Glomerular endothelial cell (primary cell): ENCODE results near the gene TMEM174. TPM values are rescaled to one million over a fixed set of nuclear protein-coding genes. Genes with fewer than 3 reads are reported as not detected.

Source experiments
- DNase-seq: peaks from one replicate; pipeline ENCODE4 v3.0.0-alpha.2; 2011; ENCODE audit warnings: low read depth, low spot score; ENCODE audit errors: extremely low read depth
- total RNA-seq: library from RNA; depleted of rRNA; stranded (reverse); fragments of >200 nt; gene quantifications from 2 replicates; pipeline ENCODE4 v1.2.3, GENCODE V29; 2015

TMEM174 gene, protein sequence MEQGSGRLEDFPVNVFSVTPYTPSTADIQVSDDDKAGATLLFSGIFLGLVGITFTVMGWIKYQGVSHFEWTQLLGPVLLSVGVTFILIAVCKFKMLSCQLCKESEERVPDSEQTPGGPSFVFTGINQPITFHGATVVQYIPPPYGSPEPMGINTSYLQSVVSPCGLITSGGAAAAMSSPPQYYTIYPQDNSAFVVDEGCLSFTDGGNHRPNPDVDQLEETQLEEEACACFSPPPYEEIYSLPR
- total RNA-seq: not detected in 2 replicates

DNA sequence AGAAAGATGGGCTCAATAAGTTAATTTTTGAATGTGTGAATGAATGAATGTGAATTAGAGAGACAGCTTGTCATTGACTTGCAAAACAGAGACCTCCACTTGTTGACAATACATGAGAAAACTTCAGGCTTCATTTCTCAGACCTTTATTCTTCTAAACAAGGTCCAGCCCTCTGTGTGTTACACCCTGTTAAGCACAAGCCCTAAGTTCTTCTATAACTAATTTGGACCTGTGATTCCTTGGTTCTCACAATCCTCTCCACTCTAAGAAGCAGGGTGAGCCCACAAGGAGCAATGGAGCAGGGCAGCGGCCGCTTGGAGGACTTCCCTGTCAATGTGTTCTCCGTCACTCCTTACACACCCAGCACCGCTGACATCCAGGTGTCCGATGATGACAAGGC lies at the start of gene TMEM174:
TMEM174 (plus strand) TSS at position 243 of the 400 bp plus-strand sequence; CDS start at position 294, 51 bp downstream.
- DNase-seq: no peak

- no peak for DNase-seq
Measured at GRCh38 chr5:73125289-73125688, 47.7 kb upstream of the TMEM174 start.

- DNase-seq: no peak
Measured at GRCh38 chr5:73126381-73126780, 46.6 kb upstream of the TMEM174 start.

DNA sequence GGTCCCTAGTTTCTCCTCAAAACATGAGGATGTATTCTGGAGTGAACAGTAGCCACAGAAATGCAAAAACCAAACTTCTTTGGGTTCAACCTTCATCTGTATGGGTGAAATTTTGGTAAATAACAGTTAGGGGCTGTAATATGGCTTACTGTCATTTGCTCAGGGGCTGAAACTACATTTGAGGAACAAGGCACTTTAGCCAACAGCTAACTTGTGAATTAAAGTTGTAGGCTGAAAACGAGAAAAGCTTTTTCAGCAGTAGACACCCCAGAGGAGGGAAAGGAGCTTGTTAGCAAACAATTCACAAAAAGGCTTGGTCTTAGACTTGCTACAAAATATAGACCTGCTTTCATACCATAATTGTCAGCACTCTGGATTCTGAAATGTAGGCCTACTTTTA lies 46.0 kb upstream of the TMEM174 start:
- no peak for DNase-seq

DNA sequence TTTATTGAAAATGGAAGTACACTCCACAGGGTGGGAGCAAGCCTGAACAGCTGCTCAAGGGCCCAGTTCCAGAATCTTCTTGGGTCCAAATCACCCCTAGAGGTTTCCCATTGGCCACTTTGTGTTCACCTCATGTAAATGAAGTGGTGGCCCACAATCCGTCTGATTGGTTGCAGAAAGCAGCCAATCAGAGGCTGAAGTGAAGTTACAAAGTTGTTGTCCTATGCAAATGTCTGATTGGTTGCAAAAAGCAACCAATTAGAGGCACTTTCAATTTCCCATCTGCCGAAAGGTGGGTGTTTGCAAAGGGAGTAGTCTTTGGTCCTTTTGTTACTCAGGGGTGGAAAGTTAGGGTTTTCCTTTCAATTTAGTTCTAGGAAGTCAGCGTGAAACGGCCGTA lies 43.9 kb upstream of the TMEM174 start:
- DNase-seq: no peak

DNA sequence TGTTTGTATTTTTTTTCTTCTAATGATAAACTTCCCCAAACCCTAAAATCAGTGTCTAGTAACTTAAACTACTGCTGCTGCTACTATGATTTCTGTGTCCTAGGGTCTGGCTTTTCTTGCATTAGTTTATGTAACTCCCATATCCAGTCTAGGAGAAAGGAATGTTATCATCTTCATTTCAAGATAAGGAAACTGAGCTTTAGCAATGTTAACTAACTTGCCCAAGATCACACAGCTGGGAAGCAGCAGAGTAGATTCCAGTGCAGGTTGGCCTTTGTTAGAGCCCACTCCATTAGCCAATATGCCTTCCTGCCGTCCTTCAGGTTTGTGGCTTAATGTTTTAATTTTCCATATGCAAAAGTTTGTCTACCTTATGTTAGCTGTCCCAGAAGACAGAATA lies 42.2 kb upstream of the TMEM174 start:
- DNase-seq: no peak

- DNase-seq: no peak
Measured at GRCh38 chr5:73131711-73132425, 41.1 kb upstream of the TMEM174 start.

DNA sequence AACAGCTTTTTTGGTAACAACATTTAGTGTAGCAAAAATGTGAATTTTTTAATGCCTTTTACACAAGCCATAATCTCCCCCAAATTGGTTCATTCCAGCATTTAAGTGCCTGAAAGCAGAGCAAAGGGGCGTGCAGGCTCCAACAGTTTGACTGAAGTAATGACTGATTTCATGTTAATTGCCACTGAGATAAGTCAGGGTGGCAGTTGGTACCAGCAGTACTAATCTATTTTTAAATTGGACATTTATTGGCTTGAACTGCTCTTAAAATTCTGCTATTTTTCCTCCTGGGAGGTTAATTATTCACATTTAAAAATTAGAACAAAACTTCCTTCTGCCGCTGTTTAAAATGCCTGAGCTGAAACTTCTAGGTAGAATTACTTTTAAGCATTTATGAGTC lies 40.2 kb upstream of the TMEM174 start:
- no peak for DNase-seq

GRCh38 chr5:73135021-73135420 lies 38.0 kb upstream of the TMEM174 start:
- DNase-seq: no peak

- DNase-seq: no peak
Measured at GRCh38 chr5:73135429-73136054, 37.5 kb upstream of the TMEM174 start.

DNA sequence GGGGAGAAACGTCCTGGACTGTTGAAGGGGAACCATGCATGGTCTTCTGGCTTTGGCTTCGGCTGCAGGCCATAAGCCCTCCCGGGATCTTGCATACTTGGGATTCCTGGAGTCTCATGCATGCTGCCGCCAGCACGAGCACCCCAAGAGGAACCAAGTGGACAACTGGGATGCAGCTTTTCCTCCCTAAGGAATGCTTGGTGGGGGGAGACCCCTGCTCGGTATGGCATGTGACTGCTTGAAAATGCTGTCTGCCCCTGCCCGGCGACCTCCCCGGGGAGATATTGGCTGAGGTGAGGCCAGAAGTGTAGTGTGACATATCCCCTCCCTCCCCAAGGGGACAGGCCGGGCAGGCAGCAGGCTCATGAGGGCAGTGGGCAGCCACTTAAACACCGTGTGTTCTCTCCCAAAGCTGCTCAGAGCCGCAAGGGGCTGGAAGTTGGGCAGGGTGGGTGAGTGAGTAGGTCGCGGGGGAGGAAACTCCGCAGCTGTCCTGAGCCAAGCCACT lies 36.9 kb upstream of the TMEM174 start:
- DNase-seq: no peak

GRCh38 chr5:73137563-73138530 lies 35.1 kb upstream of the TMEM174 start:
- no peak for DNase-seq

- no peak for DNase-seq
Measured at GRCh38 chr5:73139485-73139884, 33.5 kb upstream of the TMEM174 start.

DNA sequence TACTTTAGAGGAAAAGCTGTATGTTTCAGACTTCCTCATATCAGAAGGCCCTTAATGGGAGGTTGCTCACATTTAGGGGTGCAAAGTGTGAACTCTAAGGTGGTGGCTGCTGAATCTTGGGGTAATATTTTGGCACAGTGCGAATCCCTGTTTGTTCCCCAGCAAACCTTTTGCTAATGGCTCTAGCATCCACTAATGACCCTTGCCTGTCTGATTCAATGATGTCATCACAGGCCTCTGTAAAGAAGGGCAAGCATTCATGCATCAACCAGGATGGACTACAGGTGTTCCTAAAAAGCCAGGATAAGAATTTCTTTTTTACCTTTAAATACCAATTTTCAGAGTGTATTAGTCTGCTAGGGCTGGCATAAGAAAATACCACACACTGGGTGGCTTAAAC lies 32.2 kb upstream of the TMEM174 start:
- DNase-seq: no peak

GRCh38 chr5:73142035-73142434 lies 31.0 kb upstream of the TMEM174 start:
- no peak for DNase-seq

GRCh38 chr5:73143716-73144115 lies 29.3 kb upstream of the TMEM174 start:
- no peak for DNase-seq

- DNase-seq: no peak
Measured at GRCh38 chr5:73149540-73149939, 23.5 kb upstream of the TMEM174 start.

DNA sequence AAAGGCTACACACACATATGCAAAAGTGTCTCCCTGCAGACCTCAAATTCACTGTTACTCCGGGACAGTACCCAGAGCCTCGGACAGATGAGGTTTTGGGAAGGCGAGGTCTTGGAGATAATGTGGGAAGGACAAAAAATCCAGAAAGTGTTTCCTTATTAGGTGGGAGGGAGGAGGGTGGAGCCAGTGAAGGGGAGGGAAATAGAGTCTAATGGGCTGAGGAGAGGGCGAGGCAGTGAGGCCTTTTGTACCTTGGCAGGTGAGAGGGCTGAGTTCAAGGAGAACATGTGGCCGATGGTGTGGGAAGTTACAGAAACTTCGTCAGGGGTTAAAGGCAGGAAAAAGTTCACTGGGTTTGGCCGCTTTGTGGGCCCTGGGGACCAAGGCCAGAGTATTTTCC lies 22.1 kb upstream of the TMEM174 start:
- DNase-seq: no peak

DNA sequence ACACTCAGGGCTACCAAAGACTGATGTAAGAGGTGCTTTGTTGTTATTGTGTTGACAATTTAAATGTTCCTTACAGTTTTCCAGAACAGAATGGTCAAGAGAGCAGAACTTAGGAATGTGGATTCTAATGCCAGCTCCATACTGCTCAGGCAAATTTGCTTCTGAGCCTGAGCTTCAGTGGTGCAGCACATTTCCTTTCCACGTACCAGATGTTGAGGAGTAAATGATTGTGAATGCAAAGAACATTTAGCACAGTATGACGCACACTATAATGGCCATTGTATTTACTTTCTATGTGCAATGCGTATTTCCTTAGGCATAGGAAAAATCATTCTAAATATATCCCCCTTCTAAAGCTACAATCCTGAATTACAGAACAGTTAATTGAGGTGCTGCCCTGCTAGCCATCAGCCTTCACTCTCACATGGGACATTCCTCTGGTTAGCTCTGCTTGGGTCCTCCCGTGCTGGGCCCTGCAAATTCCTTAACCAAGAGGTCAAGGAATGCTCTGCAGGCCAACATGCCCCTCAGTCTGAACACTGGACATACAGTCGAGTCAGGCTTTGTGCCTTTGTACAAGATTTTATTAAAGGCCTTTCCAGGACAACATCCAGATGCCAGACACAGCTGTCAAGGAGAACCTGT lies 21.1 kb upstream of the TMEM174 start:
- no peak for DNase-seq
